HEK293 (cell line): ENCODE measurements around the gene METAP1D.

Experiments used
- EGR2 ChIP-seq: fragments of 450-650 bp; formaldehyde crosslinking; IDR thresholded peaks from 2 replicates; pipeline ENCODE4 v1.5.1; 2016; ENCODE audit warnings: low read depth, missing biosample characterization, missing genetic modification characterization
- HOXA7 ChIP-seq: sonication (generic); formaldehyde crosslinking; IDR thresholded peaks from 2 replicates; pipeline ENCODE4 v1.8.1; 2022; ENCODE audit warnings: missing genetic modification reagents, borderline replicate concordance
- KLF8 ChIP-seq: fragments of 450-650 bp; formaldehyde crosslinking; IDR thresholded peaks from 2 replicates; pipeline ENCODE4 v1.5.1; 2016; ENCODE audit warnings: missing biosample characterization, missing genetic modification characterization
- KLF9 ChIP-seq: fragments of 450-650 bp; formaldehyde crosslinking; IDR thresholded peaks from 2 replicates; pipeline ENCODE4 v1.5.1; 2016; ENCODE audit warnings: missing biosample characterization, missing genetic modification characterization, low read depth
- SP7 ChIP-seq: fragments of 450-650 bp; formaldehyde crosslinking; IDR thresholded peaks from 2 replicates; pipeline ENCODE4 v1.5.1; 2016; ENCODE audit warnings: missing biosample characterization, missing genetic modification characterization
- ZBTB17 ChIP-seq: fragments of 450-650 bp; formaldehyde crosslinking; IDR thresholded peaks from 2 replicates; pipeline ENCODE4 v1.5.1; 2016; ENCODE audit warnings: missing biosample characterization, missing genetic modification characterization
- ZFP37 ChIP-seq: fragments of 450-650 bp; formaldehyde crosslinking; IDR thresholded peaks from 2 replicates; pipeline ENCODE4 v1.5.1; 2016; ENCODE audit warnings: missing biosample characterization, missing genetic modification characterization
- ZFP41 ChIP-seq: fragments of 450-650 bp; formaldehyde crosslinking; IDR thresholded peaks from 2 replicates; pipeline ENCODE4 v1.5.1; 2016; ENCODE audit warnings: missing biosample characterization, missing genetic modification characterization, borderline replicate concordance
- ZNF394 ChIP-seq: fragments of 450-650 bp; formaldehyde crosslinking; IDR thresholded peaks from 2 replicates; pipeline ENCODE4 v1.5.1; 2016; ENCODE audit warnings: missing biosample characterization, missing genetic modification characterization, mild to moderate bottlenecking, moderate library complexity, borderline replicate concordance
- ZNF585B ChIP-seq: fragments of 450-650 bp; formaldehyde crosslinking; IDR thresholded peaks from 2 replicates; pipeline ENCODE4 v1.5.1; 2016; ENCODE audit warnings: missing biosample characterization, missing genetic modification characterization
- ZNF623 ChIP-seq: fragments of 450-650 bp; formaldehyde crosslinking; IDR thresholded peaks from 2 replicates; pipeline ENCODE4 v1.5.1; 2016; ENCODE audit warnings: missing biosample characterization, missing genetic modification characterization
- ZNF629 ChIP-seq: fragments of 450-650 bp; formaldehyde crosslinking; IDR thresholded peaks from 2 replicates; pipeline ENCODE4 v1.5.1; 2017; ENCODE audit warnings: missing biosample characterization, missing genetic modification characterization
- ZNF660 ChIP-seq: fragments of 450-650 bp; IDR thresholded peaks from 2 replicates; pipeline ENCODE4 v1.5.1; 2018; ENCODE audit warnings: missing biosample characterization, mild to moderate bottlenecking, missing genetic modification characterization
- ZNF768 ChIP-seq: fragments of 450-650 bp; formaldehyde crosslinking; IDR thresholded peaks from 2 replicates; pipeline ENCODE4 v1.5.1; 2018; ENCODE audit warnings: missing biosample characterization, mild to moderate bottlenecking, missing genetic modification characterization
- ZNF777 ChIP-seq: fragments of 450-650 bp; formaldehyde crosslinking; IDR thresholded peaks from 2 replicates; pipeline ENCODE4 v1.5.1; 2017; ENCODE audit warnings: missing biosample characterization, missing genetic modification characterization, borderline replicate concordance
- ZSCAN16 ChIP-seq: fragments of 450-650 bp; formaldehyde crosslinking; IDR thresholded peaks from 2 replicates; pipeline ENCODE4 v1.5.1; 2016; ENCODE audit warnings: missing biosample characterization, missing genetic modification characterization
- TF ChIP-seq, protein P1 (sequence below): fragments of 450-650 bp; formaldehyde crosslinking; IDR thresholded peaks from 2 replicates; pipeline ENCODE4 v1.5.1; 2017; ENCODE audit warnings: missing biosample characterization, missing genetic modification characterization
- TF ChIP-seq, protein P2 (sequence below): fragments of 450-650 bp; formaldehyde crosslinking; IDR thresholded peaks from 2 replicates; pipeline ENCODE4 v1.5.1; 2016; ENCODE audit warnings: missing biosample characterization, missing genetic modification characterization
- TF ChIP-seq, protein P3 (sequence below): sonication (generic); formaldehyde crosslinking; IDR thresholded peaks from 2 replicates; pipeline ENCODE4 v1.8.1; 2022; ENCODE audit warnings: mild to moderate bottlenecking, moderate library complexity, missing genetic modification reagents
- TF ChIP-seq, protein P4 (sequence below): fragments of 450-650 bp; formaldehyde crosslinking; IDR thresholded peaks from 2 replicates; pipeline ENCODE4 v1.5.1; 2016; ENCODE audit warnings: missing biosample characterization, missing genetic modification characterization
- TF ChIP-seq, protein P5 (sequence below): fragments of 450-650 bp; formaldehyde crosslinking; IDR thresholded peaks from 2 replicates; pipeline ENCODE4 v1.5.1; 2016; ENCODE audit warnings: missing biosample characterization, missing genetic modification characterization
- TF ChIP-seq, protein P6 (sequence below): fragments of 450-650 bp; formaldehyde crosslinking; conservative IDR thresholded peaks from 2 replicates; pipeline ENCODE4 v1.5.1; 2016; ENCODE audit warnings: low read depth, missing biosample characterization, missing genetic modification characterization
- TF ChIP-seq, protein P7 (sequence below): fragments of 450-650 bp; formaldehyde crosslinking; IDR thresholded peaks from 2 replicates; pipeline ENCODE4 v1.5.1; 2016; ENCODE audit warnings: missing biosample characterization, missing genetic modification characterization

The METAP1D gene

DNA sequence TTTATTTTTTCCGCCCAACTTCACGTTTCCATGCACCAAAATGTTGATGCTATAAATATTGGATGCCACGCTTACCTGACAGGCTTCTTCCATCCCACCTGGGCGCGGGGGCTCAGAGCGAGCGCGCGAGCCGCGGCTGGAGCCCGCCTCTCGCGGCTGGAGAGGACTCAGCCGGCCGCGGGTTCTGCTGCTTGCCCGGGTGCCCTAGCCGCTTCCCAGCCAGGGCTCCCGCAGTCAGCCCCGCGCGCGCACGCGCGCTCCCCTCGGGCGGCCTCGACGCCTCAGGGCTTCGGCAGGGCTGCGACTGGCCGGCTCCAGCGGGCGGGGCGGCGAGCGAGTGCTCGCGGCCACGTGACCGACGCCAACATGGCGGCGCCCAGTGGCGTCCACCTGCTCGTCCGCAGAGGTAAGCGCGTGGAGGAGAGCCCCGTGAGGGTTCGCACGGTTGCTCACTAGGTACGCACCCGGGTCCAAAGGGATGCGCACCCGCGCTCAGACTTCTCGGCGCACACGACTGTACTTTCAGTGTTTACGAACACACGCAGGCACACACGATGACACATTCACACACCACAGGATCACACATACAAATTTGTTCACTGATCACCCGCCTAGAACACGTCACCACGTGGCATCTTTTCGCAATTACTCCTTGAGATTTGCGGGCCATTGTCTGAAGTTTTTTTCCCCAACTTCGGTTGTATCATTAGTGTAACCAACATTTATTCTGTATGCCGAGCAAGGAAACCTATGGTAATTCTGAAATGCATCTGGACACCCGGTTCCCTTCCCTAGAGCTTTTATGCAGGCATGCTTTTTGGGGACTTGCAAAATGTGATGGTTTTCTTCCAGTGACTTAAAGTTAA lies at the start of gene METAP1D (continued):
- TF ChIP-seq ZNF623 (no peak), ZFP41 (tag by site-specific recombination) (no peak), KLF9 (tag by site-specific recombination) (peak; percentile 49), ZBTB17 (tag by site-specific recombination) (peak; percentile 83), ZFP37 (tag by site-specific recombination) (0 out of 2 replicates have a peak, but pooled peaks have one; percentile 41), ZNF660 (tag by site-specific recombination) (peak; percentile 86), EGR2 (no peak), ZNF768 (tag by site-specific recombination) (no peak), ZNF629 (tag by site-specific recombination) (peak; percentile 64), SP7 (tag by site-specific recombination) (peak; percentile 78), KLF8 (peak; percentile 52; the same call in 1 of the 2 replicates), ZNF777 (tag by site-specific recombination) (no peak), ZNF394 (tag by site-specific recombination) (no peak), ZNF585B (tag by site-specific recombination) (no peak), HOXA7 (CRISPR knock-in tag) (no peak), ZSCAN16 (tag by site-specific recombination) (peak; percentile 98)
- TF ChIP-seq, protein P1, sequence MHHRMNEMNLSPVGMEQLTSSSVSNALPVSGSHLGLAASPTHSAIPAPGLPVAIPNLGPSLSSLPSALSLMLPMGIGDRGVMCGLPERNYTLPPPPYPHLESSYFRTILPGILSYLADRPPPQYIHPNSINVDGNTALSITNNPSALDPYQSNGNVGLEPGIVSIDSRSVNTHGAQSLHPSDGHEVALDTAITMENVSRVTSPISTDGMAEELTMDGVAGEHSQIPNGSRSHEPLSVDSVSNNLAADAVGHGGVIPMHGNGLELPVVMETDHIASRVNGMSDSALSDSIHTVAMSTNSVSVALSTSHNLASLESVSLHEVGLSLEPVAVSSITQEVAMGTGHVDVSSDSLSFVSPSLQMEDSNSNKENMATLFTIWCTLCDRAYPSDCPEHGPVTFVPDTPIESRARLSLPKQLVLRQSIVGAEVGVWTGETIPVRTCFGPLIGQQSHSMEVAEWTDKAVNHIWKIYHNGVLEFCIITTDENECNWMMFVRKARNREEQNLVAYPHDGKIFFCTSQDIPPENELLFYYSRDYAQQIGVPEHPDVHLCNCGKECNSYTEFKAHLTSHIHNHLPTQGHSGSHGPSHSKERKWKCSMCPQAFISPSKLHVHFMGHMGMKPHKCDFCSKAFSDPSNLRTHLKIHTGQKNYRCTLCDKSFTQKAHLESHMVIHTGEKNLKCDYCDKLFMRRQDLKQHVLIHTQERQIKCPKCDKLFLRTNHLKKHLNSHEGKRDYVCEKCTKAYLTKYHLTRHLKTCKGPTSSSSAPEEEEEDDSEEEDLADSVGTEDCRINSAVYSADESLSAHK (tag by site-specific recombination): no peak
- TF ChIP-seq, protein P2, sequence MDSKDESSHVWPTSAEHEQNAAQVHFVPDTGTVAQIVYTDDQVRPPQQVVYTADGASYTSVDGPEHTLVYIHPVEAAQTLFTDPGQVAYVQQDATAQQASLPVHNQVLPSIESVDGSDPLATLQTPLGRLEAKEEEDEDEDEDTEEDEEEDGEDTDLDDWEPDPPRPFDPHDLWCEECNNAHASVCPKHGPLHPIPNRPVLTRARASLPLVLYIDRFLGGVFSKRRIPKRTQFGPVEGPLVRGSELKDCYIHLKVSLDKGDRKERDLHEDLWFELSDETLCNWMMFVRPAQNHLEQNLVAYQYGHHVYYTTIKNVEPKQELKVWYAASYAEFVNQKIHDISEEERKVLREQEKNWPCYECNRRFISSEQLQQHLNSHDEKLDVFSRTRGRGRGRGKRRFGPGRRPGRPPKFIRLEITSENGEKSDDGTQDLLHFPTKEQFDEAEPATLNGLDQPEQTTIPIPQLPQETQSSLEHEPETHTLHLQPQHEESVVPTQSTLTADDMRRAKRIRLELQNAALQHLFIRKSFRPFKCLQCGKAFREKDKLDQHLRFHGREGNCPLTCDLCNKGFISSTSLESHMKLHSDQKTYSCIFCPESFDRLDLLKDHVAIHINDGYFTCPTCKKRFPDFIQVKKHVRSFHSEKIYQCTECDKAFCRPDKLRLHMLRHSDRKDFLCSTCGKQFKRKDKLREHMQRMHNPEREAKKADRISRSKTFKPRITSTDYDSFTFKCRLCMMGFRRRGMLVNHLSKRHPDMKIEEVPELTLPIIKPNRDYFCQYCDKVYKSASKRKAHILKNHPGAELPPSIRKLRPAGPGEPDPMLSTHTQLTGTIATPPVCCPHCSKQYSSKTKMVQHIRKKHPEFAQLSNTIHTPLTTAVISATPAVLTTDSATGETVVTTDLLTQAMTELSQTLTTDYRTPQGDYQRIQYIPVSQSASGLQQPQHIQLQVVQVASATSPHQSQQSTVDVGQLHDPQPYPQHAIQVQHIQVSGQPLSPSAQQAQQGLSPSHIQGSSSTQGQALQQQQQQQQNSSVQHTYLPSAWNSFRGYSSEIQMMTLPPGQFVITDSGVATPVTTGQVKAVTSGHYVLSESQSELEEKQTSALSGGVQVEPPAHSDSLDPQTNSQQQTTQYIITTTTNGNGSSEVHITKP: peak; percentile 83
- TF ChIP-seq, protein P3, sequence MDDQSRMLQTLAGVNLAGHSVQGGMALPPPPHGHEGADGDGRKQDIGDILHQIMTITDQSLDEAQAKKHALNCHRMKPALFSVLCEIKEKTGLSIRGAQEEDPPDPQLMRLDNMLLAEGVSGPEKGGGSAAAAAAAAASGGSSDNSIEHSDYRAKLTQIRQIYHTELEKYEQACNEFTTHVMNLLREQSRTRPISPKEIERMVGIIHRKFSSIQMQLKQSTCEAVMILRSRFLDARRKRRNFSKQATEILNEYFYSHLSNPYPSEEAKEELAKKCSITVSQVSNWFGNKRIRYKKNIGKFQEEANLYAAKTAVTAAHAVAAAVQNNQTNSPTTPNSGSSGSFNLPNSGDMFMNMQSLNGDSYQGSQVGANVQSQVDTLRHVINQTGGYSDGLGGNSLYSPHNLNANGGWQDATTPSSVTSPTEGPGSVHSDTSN: peak; percentile 81; the same call in 1 of the 2 replicates
- TF ChIP-seq, protein P4, sequence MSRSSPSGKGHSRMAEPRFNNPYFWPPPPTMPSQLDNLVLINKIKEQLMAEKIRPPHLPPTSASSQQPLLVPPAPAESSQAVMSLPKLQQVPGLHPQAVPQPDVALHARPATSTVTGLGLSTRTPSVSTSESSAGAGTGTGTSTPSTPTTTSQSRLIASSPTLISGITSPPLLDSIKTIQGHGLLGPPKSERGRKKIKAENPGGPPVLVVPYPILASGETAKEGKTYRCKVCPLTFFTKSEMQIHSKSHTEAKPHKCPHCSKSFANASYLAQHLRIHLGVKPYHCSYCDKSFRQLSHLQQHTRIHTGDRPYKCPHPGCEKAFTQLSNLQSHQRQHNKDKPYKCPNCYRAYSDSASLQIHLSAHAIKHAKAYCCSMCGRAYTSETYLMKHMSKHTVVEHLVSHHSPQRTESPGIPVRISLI (tag by site-specific recombination): peak; percentile 21; the same call in 1 of the 2 replicates
- TF ChIP-seq, protein P5, sequence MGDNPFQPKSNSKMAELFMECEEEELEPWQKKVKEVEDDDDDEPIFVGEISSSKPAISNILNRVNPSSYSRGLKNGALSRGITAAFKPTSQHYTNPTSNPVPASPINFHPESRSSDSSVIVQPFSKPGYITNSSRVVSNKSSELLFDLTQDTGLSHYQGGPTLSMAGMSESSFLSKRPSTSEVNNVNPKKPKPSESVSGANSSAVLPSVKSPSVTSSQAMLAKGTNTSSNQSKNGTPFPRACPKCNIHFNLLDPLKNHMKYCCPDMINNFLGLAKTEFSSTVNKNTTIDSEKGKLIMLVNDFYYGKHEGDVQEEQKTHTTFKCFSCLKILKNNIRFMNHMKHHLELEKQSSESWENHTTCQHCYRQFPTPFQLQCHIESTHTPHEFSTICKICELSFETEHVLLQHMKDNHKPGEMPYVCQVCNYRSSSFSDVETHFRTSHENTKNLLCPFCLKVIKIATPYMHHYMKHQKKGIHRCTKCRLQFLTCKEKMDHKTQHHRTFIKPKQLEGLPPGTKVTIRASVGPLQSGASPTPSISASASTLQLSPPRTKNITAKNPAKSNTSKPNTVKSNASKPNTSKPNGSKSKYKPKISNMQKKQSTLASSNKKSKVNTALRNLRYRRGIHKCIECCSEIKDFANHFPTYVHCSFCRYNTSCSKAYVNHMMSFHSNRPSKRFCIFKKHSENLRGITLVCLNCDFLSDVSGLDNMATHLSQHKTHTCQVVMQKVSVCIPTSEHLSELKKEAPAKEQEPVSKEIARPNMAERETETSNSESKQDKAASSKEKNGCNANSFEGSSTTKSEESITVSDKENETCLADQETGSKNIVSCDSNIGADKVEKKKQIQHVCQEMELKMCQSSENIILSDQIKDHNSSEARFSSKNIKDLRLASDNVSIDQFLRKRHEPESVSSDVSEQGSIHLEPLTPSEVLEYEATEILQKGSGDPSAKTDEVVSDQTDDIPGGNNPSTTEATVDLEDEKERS (tag by site-specific recombination): no peak
- TF ChIP-seq, protein P6, sequence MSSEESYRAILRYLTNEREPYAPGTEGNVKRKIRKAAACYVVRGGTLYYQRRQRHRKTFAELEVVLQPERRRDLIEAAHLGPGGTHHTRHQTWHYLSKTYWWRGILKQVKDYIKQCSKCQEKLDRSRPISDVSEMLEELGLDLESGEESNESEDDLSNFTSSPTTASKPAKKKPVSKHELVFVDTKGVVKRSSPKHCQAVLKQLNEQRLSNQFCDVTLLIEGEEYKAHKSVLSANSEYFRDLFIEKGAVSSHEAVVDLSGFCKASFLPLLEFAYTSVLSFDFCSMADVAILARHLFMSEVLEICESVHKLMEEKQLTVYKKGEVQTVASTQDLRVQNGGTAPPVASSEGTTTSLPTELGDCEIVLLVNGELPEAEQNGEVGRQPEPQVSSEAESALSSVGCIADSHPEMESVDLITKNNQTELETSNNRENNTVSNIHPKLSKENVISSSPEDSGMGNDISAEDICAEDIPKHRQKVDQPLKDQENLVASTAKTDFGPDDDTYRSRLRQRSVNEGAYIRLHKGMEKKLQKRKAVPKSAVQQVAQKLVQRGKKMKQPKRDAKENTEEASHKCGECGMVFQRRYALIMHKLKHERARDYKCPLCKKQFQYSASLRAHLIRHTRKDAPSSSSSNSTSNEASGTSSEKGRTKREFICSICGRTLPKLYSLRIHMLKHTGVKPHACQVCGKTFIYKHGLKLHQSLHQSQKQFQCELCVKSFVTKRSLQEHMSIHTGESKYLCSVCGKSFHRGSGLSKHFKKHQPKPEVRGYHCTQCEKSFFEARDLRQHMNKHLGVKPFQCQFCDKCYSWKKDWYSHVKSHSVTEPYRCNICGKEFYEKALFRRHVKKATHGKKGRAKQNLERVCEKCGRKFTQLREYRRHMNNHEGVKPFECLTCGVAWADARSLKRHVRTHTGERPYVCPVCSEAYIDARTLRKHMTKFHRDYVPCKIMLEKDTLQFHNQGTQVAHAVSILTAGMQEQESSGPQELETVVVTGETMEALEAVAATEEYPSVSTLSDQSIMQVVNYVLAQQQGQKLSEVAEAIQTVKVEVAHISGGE (tag by site-specific recombination): peak; percentile 56; the same call in 1 of the 2 replicates
- TF ChIP-seq, protein P7, sequence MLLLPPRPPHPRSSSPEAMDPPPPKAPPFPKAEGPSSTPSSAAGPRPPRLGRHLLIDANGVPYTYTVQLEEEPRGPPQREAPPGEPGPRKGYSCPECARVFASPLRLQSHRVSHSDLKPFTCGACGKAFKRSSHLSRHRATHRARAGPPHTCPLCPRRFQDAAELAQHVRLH (tag by site-specific recombination): peak; percentile 69; the same call in 1 of the 2 replicates
